ENCODE data around the gene LAMA4. TPM values are rescaled to one million over a fixed set of nuclear protein-coding genes. Genes with fewer than 3 reads are reported as not detected.

Gene LAMA4
- total RNA-seq, 1 experiment from 2014 or later: 11.9 TPM

DNA sequence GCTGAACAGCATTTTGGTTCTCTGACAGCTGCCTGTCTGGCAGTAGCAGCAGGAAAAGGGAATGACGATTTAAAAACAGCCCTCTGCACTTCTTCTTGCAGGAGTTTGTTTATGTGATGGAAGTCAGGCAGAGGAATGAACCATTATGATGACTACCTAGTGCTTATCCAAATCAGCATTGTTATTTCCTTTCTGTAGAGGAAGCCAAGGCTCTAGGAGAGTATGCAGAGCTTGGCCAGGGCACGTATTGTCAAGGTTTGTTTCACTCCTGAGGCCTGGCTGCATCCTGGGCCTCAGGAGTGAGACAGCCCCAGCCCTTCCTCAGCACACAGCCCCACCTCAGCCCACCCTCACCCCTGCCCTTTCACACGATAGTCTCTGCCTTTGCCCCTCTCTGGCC lies 98.5 kb downstream of the LAMA4 start:
- Histone ChIP-seq H3K36me3 (ENCODE audit: control insufficient read depth, insufficient read depth, low read length) (no peaks in the 10 kb centered on the region), H3K27me3 (ENCODE audit: control insufficient read depth, insufficient read depth, low read length) (no peaks in the 10 kb centered on the region; the same call in 1 of the 2 replicates), H3K9me3 (ENCODE audit: control insufficient read depth, insufficient read depth, low read depth, low read length) (no peaks in the 10 kb centered on the region), H3K4me1 (ENCODE audit: control insufficient read depth, insufficient read depth, low read length) (no peaks in the 10 kb centered on the region), H3K4me3 (ENCODE audit: low read depth in 2 of 2, low read length in 2 of 2) (no peak overlapping the region), H3K27ac (ENCODE audit: low read length) (no peak overlapping the region)
- no TSS peak for BruUV-seq (replicated peaks)
- ChIA-PET POLR2A (interaction anchor here (0.5 kb wide), 1 partner anchor 439 kb away, joined by 4 read pairs; no protein-coding TSS in a partner anchor), CTCF (no interaction called here)
- no peak for TF ChIP-seq SIN3A (IDR thresholded peaks at IDR 0.05; ENCODE audit: borderline replicate concordance, insufficient read depth, low read depth, low read length)
- no peak for TF ChIP-seq TCF7L2 (IDR thresholded peaks at IDR 0.05; ENCODE audit: low read depth, low read length)
- TF ChIP-seq, protein P1, sequence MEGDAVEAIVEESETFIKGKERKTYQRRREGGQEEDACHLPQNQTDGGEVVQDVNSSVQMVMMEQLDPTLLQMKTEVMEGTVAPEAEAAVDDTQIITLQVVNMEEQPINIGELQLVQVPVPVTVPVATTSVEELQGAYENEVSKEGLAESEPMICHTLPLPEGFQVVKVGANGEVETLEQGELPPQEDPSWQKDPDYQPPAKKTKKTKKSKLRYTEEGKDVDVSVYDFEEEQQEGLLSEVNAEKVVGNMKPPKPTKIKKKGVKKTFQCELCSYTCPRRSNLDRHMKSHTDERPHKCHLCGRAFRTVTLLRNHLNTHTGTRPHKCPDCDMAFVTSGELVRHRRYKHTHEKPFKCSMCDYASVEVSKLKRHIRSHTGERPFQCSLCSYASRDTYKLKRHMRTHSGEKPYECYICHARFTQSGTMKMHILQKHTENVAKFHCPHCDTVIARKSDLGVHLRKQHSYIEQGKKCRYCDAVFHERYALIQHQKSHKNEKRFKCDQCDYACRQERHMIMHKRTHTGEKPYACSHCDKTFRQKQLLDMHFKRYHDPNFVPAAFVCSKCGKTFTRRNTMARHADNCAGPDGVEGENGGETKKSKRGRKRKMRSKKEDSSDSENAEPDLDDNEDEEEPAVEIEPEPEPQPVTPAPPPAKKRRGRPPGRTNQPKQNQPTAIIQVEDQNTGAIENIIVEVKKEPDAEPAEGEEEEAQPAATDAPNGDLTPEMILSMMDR (IDR thresholded peaks at IDR 0.05): no peak
- TF ChIP-seq, protein P2, sequence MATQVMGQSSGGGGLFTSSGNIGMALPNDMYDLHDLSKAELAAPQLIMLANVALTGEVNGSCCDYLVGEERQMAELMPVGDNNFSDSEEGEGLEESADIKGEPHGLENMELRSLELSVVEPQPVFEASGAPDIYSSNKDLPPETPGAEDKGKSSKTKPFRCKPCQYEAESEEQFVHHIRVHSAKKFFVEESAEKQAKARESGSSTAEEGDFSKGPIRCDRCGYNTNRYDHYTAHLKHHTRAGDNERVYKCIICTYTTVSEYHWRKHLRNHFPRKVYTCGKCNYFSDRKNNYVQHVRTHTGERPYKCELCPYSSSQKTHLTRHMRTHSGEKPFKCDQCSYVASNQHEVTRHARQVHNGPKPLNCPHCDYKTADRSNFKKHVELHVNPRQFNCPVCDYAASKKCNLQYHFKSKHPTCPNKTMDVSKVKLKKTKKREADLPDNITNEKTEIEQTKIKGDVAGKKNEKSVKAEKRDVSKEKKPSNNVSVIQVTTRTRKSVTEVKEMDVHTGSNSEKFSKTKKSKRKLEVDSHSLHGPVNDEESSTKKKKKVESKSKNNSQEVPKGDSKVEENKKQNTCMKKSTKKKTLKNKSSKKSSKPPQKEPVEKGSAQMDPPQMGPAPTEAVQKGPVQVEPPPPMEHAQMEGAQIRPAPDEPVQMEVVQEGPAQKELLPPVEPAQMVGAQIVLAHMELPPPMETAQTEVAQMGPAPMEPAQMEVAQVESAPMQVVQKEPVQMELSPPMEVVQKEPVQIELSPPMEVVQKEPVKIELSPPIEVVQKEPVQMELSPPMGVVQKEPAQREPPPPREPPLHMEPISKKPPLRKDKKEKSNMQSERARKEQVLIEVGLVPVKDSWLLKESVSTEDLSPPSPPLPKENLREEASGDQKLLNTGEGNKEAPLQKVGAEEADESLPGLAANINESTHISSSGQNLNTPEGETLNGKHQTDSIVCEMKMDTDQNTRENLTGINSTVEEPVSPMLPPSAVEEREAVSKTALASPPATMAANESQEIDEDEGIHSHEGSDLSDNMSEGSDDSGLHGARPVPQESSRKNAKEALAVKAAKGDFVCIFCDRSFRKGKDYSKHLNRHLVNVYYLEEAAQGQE (IDR thresholded peaks at IDR 0.05; ENCODE audit: insufficient read depth in 1 of 2, low read depth in 2 of 2, low read length in 1 of 2): no peak
- TF ChIP-seq POLR2AphosphoS5 (IDR thresholded peaks at IDR 0.05; ENCODE audit: low read depth, low read length): no peak
- ATAC-seq (peak; percentile 60; the same call in 1 of the 2 replicates), DNase-seq (ENCODE audit: low read depth, low spot score) (no peak)
- in situ Hi-C loops (cut with HindIII; ENCODE audit: low pct_unique_long_range_greater_than_20kb, low sequenced_read_pairs) (no loop called here), intact Hi-C loops (cut with micrococcal nuclease; ENCODE audit: unreplicated experiment) (no loop called here)

DNA sequence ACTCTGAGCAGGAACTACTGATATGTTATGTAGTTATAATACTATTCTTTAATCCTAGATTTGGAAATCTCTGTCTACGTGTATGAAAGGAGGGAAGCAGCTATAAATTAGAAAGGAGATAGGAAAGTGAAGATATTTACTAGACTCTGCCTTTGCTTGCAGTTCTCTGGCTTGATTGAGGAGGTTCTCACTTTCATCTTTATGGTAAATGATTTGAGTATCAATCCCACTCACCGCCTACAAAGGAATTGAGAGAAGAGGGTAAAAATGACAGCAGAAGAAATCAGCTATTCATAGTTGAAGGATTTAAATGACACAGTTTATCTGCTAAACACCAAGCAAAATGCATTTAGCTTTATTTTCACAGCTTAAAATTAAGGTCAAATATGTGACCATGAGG lies 99.7 kb downstream of the LAMA4 start:
- Histone ChIP-seq H3K9me3 (ENCODE audit: control insufficient read depth, insufficient read depth, low read depth, low read length) (no peaks in the 10 kb centered on the region), H3K27me3 (ENCODE audit: control insufficient read depth, insufficient read depth, low read length) (no peaks in the 10 kb centered on the region; the same call in 1 of the 2 replicates), H3K27ac (ENCODE audit: low read length) (no peak overlapping the region), H3K36me3 (ENCODE audit: control insufficient read depth, insufficient read depth, low read length) (no peaks in the 10 kb centered on the region), H3K4me1 (ENCODE audit: control insufficient read depth, insufficient read depth, low read length) (no peaks in the 10 kb centered on the region), H3K4me3 (ENCODE audit: low read depth in 2 of 2, low read length in 2 of 2) (no peak overlapping the region)
- CTCF ChIA-PET: interaction anchor here (0.6 to 1.4 kb wide), 2 partner anchors 8 to 156 kb away, joined by 3 to 9 read pairs; no protein-coding TSS in a partner anchor
- POLR2A ChIA-PET: interaction anchor here (0.6 kb wide), 1 partner anchor 16 kb away, joined by 5 read pairs; no protein-coding TSS in a partner anchor
- DNase-seq (ENCODE audit: low read depth, low spot score) (no peak), ATAC-seq (no peak)
- TF ChIP-seq TCF7L2 (IDR thresholded peaks at IDR 0.05; ENCODE audit: low read depth, low read length) (no peak), SIN3A (IDR thresholded peaks at IDR 0.05; ENCODE audit: borderline replicate concordance, insufficient read depth, low read depth, low read length) (no peak), POLR2AphosphoS5 (IDR thresholded peaks at IDR 0.05; ENCODE audit: low read depth, low read length) (no peak)
- TF ChIP-seq, protein P2 (IDR thresholded peaks at IDR 0.05; ENCODE audit: insufficient read depth in 1 of 2, low read depth in 2 of 2, low read length in 1 of 2): no peak
- TF ChIP-seq, protein P1 (IDR thresholded peaks at IDR 0.05): no peak
- in situ Hi-C loops (cut with HindIII; ENCODE audit: low pct_unique_long_range_greater_than_20kb, low sequenced_read_pairs): no loop called here
- intact Hi-C loops (cut with micrococcal nuclease; ENCODE audit: unreplicated experiment): no loop called here
- BruUV-seq (replicated peaks): no TSS peak

All from Panc1 (cell line).